GM18499 (cell line): Measurements from ENCODE around the gene TNFRSF19.
"Not testable (repeated sequence)": the region's sequence is repeated elsewhere in the genome, so short reads cannot be mapped to it uniquely, and the experiment has no call there.

Source experiments
- ATAC-seq: cut with Tn5 transposase; IDR thresholded peaks from one replicate; pipeline ENCODE4 v1.9.1; 2021; ENCODE audit warnings: moderate number of reproducible peaks; ENCODE audit not compliant: insufficient read depth, unreplicated experiment

TNFRSF19 gene, protein sequence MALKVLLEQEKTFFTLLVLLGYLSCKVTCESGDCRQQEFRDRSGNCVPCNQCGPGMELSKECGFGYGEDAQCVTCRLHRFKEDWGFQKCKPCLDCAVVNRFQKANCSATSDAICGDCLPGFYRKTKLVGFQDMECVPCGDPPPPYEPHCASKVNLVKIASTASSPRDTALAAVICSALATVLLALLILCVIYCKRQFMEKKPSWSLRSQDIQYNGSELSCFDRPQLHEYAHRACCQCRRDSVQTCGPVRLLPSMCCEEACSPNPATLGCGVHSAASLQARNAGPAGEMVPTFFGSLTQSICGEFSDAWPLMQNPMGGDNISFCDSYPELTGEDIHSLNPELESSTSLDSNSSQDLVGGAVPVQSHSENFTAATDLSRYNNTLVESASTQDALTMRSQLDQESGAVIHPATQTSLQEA

GRCh38 chr13:23570099-23570920 is at the start of gene TNFRSF19:
TNFRSF19 (plus strand) TSS chr13:23570412; CDS start chr13:23590184, 19,772 bp downstream.
- no peak for ATAC-seq

- ATAC-seq: not testable (repeated sequence)
Measured at GRCh38 chr13:23529926-23530325, 40.3 kb upstream of the TNFRSF19 start.

- no peak for ATAC-seq
Measured at GRCh38 chr13:23531446-23531845, 38.8 kb upstream of the TNFRSF19 start.

- no peak for ATAC-seq
Measured at GRCh38 chr13:23534090-23534489, 36.1 kb upstream of the TNFRSF19 start.

DNA sequence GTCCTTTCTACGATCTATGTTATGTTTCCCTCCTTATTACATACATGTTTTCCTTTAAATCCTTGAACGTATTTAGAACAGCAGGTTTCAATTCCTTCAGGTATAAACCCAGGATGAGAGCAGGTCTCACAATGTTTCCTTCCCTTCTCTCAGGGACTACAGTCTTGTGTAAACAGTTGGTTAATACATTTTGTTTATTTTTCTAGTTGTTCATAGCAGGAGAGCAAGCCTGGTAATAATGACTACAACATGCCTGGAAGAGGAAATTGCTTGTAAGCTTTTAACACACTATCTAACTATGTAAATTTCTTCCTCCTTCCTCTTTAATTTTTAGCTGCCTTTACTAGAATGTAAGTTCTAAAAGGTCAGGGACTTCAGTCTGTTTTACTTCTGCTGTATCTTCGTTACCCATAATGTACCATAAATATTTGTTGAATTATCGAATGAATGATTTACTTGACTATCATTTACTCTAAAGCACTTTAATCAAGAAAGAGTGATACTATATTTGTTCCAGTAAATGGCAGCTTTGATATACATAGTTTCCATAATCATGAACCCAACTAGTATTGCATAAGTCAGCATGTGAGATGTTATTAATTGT is 28.9 kb upstream of the TNFRSF19 start:
- ATAC-seq: no peak

GRCh38 chr13:23544668-23545067 is 25.5 kb upstream of the TNFRSF19 start:
- ATAC-seq: no peak

DNA sequence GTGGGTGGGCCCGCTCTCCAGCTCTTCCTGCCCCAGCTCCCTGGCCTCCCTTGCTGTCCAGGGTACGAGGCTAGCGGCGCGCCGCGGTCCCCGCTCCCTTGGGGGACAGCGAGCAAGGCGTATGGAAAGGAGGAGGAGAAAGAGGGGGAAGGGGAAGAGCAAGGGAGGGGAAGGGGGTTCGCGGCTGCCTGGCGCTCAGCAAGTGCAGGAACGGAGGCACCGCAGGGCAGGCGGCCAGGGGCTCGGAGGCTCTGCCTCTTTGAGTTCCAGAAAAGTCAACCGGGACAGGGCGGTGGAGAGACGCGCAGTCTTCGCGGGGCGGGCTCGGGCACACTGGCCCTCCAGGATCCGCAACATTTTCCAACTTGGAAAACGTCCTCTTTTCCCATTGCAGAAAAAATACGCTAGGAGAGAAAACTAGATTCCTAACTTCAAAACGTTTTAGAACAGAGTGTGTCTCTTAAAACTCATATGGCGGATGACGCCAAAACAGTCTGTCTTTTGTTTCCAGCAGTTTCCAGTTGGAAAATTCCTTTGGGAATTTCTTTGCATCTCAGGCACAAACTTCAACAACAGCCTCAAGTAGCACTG is 23.1 kb upstream of the TNFRSF19 start:
- no peak for ATAC-seq

- no peak for ATAC-seq
Measured at GRCh38 chr13:23549724-23550123, 20.5 kb upstream of the TNFRSF19 start.

DNA sequence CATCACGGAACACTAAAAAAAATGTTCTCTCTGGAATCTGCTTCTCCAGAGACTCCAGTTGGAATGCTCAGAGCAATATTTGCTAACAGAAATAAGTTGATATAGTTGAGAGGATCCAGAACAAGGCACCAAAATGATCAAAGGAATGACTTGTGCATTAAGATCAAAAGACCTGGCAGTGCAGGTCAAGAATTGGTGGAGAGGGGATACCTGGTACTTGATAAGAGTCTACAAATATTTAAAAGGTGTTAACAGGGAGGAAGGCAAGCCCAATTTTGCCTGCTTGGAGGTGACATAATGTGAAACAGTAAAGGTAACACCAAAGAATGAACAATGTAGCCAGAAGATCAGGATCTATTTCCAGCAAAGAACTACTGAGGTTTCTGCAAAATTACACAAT is 20.0 kb upstream of the TNFRSF19 start:
- no peak for ATAC-seq

GRCh38 chr13:23551213-23552008 is 18.8 kb upstream of the TNFRSF19 start:
- ATAC-seq: no peak

DNA sequence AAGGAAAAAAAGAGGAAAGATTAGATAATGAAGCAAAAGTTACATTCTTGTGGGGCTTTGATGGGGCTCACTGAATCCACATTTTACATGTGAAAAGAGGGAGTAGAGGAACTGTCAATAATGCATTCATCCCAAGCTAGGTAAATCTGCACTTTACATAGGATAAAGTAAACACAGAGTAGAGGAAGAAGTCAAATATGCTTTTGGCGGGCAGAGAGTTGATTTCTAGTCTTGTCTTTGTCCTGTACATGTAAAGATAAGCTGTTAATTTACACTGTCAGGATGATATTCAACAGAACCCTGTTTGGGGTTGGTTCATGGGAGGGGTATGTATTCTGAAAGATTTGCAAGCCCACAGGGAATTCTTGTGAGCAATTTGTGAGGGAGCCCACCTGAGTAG is 18.0 kb upstream of the TNFRSF19 start:
- ATAC-seq: no peak

- no peak for ATAC-seq
Measured at GRCh38 chr13:23552661-23553060, 17.6 kb upstream of the TNFRSF19 start.

DNA sequence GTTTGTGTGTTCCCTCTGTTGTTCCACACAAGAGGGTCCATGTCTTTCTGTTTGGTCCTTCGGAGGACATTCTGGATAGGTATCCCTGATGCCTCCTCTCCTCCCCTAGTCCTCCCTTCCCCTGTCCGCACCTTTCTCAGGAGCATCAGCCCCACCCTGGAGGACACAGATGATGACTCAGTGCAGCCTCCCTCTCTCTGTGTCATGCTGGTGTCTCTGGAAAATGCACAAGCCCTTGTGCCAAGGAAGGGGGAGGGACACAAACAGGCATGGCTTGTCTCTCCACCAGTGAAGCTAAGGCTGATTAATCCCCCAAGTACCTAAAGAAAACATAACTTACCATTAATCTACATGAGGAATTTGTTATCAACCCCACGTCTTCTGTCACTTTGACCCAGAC is 16.2 kb upstream of the TNFRSF19 start:
- no peak for ATAC-seq

- ATAC-seq: no peak
Measured at GRCh38 chr13:23557043-23557442, 13.2 kb upstream of the TNFRSF19 start.

DNA sequence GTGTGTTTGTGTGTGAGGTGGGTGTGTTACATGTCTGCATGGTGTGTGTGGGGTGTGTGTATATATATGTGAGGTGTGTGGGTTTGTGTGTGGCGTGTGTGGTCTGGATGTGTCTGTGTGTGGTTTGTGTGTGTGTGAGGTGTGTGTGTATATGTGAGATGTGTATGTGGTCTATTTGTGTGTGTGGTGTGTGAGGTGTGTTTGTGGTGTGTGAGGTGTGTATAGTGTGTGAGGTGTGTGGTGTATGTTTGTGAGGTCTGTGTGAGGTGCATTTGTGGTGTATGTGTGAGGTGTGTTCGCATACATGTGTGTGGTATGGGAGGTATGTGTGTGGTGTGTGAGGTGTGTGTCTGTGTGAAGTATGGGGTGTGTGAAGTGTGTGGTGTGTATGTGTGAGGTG is 12.5 kb upstream of the TNFRSF19 start:
- no peak for ATAC-seq

DNA sequence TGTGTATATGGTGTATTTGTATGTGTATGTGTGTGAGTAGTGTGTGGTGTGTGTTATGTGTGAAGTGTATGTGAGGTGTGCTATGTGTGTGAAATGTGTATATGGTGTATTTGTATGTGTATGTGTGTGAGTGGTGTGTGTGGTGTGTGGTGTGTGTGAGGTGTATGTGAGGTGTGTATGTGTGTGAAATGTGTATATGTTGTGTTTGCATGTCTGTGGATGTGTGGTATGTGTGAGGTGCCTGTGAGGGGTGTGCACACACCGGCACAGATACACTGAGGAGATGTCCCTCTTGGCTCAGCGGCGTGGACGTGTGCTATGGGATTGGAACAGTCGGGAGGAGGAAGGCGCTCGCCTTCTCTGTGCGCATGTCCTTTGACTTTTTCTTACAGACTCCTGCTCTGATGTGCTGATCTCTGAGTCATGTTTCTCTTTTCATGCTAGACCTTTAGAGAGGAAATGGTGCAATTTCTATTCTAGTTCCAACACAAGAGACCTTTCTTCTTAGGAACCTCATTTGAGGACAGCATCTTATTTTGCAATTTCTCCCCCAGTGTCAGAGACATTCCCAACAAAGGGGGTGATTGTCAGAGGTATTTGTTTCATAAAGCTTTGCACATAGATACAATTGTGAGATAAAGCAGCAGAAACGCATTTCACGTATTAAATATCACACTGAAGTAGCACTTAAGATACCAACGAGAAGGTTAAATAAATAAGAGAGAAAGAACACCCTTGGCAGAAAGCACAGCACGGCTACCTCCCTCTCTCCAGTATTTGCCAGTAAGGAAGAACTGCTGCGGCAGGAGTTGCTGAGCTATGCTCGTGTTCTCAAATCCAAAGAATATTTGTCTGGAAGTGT is 11.3 kb upstream of the TNFRSF19 start:
- ATAC-seq: no peak

- no peak for ATAC-seq
Measured at GRCh38 chr13:23560571-23561089, 9.6 kb upstream of the TNFRSF19 start.

DNA sequence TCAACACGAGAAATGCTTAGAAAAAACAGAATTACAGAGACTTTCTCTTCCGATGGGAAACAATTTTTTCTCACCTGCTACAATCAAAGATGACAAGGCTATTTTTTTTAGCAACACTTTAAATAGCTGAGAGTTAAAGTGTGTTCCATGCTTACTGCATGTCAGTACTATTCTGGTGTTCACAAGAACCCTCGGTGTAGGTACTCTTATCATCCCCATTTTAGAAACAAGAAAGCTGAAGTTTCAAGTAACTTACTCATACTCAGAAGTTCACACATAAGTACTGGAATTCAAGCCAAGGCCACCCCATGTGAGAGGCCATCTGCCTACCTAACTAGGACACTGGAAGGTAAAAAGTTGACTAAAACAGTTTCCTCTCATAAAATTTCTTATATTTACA is 9.0 kb upstream of the TNFRSF19 start:
- peak; percentile 56 for ATAC-seq
